Measurements from ENCODE around the gene TFF3.

DNA sequence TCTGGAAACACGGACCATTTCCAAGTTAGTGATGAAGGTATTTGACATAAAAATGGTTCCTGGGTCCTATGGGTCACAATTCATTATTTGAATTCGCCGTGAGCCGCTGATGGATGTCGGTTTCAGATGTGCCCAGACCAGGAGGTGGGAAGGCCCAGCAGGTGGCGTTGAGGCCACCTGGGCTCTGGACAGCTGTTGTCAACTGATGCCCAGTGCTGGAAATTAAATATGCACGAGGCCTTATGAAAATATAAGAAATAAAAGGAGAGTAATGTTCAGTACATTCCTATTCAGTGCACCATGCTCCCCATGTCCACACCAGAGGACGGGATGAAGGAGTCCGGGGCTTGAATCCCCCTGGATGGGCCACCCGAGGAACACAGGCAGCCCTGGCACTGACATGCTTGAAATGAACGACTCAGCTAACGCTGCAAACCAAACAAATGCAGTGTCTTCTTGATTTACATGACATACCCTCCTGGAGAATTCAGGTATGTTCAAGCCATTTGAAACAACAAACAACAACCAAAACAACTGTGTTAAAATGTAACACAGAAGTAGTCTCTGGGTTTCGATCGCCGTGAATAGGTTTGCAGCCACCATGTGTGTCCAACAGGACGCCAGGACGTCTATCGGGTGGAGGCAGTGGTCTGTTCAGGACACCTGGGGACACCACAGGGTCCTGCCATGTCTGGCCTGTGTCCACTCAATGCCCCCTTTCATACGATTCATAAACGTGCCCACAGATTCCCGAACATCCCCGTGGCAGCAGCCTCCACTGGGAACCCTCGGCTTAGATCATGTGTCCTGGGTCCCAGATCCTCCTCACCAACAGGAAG, 6.1 kb downstream of the TFF3 start:
- TF ChIP-seq, protein P1, sequence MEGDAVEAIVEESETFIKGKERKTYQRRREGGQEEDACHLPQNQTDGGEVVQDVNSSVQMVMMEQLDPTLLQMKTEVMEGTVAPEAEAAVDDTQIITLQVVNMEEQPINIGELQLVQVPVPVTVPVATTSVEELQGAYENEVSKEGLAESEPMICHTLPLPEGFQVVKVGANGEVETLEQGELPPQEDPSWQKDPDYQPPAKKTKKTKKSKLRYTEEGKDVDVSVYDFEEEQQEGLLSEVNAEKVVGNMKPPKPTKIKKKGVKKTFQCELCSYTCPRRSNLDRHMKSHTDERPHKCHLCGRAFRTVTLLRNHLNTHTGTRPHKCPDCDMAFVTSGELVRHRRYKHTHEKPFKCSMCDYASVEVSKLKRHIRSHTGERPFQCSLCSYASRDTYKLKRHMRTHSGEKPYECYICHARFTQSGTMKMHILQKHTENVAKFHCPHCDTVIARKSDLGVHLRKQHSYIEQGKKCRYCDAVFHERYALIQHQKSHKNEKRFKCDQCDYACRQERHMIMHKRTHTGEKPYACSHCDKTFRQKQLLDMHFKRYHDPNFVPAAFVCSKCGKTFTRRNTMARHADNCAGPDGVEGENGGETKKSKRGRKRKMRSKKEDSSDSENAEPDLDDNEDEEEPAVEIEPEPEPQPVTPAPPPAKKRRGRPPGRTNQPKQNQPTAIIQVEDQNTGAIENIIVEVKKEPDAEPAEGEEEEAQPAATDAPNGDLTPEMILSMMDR (IDR thresholded peaks at IDR 0.05): no peak
- TF ChIP-seq POLR2A (IDR thresholded peaks at IDR 0.05) (no peak), EP300 (IDR thresholded peaks at IDR 0.05) (no peak)

Data from suprapubic skin (tissue), 3 donors.